HuH-7 (cell line): ENCODE data around the gene APOBEC3H.
"Not testable (repeated sequence)": the region's sequence is repeated elsewhere in the genome, so short reads cannot be mapped to it uniquely, and the experiment has no call there.

ENCODE experiments used
- DNase-seq: peaks from one replicate; pipeline ENCODE4 v3.0.0; 2011; ENCODE audit warnings: low spot score

The APOBEC3H gene

DNA sequence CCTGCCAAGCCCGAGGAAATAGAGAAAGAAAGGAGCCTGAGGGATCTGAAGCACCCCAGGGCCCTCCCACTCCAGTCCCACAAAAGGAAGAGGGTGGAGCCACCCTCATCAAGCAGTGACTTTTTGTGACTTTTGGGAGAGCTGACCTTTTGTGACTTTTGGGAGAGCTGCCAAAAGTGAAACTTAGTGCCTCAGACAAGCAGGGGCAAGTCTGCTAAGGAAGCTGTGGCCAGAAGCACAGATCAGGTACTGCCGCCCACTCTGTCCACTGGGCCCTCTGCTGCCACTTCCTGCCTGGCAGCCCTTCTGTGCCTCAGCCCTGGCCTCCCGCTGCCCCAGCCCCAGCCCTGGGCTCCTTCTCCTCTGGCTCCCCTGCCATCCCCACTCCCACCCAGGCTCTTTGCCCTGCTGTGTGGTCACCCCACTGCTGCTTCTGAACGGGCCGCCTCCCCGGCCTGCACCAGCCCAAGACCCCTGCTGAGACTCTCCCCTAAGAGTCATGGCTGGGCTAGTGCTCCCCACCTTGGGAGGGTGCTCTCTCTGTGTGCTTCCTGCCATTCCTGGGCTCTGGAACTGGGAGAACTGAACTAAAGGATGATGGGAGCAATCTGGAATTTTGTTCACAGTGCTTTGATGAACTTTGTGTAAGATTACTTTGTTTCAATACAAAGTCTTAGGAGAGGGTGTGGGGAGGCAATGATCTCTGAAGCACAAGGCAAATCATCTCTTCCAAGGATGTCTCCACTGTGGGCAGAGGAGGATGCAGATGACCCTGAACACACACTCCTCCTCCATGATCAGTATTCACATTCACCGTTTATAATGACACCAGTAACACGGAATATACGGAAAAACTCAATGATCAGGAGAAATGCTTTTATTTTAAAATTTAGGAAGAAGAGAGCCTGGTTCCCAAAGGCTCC is at the start of gene APOBEC3H:
Gene APOBEC3H (plus strand): TSS at position 147 of the 923 bp plus-strand sequence. CDS start 3,035 bp downstream, outside the sequence.
- no peak for DNase-seq

DNA sequence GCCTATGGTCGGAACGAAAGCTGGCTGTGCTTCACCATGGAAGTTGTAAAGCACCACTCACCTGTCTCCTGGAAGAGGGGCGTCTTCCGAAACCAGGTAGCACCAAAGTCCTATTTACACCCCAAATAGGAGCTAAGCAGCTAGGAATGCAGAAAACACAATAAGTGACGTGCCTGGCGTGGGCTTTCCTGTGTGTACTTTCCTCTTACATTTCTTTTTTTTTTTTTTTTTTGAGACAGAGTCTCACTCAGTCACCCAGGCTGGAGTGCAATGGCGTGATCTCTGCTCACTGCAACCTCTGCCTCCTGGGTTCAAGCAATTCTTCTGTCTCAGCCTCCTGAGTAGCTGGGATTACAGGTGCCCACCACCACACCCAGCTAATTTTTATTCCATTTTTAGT is 47.6 kb upstream of the APOBEC3H start:
- not testable (repeated sequence) for DNase-seq

DNA sequence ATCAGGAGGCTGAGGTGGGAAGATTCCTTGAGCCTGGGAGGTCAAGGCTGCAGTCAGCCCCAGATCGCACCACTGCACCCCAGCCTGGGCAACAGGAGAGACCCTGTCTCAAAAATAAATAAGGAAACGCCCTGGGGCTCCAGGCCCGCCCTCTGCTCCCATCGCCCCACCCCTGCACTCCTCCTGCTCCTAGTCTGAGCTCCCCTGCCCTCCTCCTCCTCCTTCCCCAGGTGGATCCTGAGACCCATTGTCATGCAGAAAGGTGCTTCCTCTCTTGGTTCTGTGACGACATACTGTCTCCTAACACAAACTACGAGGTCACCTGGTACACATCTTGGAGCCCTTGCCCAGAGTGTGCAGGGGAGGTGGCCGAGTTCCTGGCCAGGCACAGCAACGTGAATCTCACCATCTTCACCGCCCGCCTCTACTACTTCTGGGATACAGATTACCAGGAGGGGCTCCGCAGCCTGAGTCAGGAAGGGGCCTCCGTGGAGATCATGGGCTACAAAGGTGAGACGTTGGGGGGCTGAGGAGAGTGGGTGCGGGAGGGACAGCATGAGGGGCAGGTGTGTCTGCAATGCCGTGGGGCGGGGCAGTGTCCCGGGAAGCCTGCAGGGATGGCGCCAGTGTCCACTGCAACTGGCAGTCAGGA is 45.1 kb upstream of the APOBEC3H start:
- not testable (repeated sequence) for DNase-seq

DNA sequence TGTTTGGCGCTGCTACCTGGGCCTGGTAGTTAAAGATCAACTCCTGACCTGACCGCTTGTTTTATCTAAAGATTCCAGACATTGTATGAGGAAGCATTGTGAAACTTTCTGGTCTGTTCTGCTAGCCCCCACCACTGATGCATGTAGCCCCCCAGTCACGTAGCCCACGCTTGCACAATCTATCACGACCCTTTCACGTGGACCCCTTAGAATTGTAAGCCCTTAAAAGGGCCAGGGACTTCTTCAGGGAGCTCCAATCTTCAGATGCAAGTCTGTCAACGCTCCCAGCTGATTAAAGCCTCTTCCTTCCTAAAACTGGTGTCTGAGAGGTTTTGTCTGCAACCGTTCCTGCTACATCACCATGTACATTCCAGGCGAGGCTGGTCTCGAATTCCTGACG is 41.4 kb upstream of the APOBEC3H start:
- no peak for DNase-seq

DNA sequence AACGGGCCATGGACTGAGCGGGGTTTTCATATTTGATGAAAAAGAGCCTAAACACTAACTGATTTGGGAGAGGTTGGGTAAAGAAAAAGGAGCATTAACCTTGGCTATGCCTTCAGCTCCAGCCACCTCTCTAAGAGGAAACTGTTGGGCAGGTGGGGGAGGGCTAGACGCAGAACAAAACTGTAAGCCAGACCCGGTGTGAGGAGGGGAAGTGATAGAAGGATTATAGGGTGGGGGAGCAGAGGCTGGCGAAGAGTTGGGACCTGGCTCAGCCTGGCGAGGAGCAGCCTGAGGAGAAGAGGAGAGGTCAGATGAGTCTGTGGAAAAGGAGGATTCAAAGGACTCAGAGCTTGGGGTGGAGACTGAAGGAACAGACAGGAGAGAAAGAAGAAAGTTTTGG is 35.8 kb upstream of the APOBEC3H start:
- not testable (repeated sequence) for DNase-seq

DNA sequence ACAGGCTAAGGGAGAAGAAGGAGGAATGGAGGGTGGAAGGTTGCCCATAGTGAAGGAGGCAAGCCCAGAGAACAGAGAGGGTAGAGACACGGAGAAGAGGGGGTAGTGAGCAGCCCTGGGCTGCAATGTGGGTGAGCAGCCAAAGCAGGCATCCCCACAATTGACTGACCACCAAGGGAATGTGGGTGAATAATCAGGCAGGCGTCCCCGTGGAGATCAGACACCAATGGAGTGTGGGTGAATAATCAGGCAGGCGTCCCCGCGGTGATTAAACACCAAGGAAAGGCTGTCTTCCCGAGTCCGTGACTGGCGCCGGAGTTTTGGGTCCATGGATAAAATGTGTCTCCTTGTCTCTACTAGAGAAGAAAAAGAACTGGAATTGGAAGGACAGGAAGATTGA is 35.1 kb upstream of the APOBEC3H start:
- DNase-seq, result not testable (repeated sequence)

DNA sequence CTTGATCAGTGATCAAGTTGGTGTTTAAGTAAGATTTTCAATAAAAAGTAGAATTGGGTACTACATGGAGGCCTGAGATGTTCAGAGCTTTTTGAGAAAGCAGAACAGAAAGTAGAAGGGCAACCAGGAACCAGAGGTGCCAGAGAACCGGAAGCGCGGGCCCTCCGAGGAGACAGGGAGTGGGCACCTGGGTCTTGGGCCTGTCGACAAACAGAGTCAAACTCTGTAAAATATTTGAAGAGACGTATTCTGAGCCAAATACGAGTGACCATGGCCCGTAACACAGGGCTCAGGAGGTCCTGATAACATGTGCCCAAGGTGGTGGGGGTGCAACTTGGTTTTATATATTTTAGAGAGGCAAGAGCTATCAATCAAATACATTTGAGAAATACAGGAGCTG is 33.1 kb upstream of the APOBEC3H start:
- not testable (repeated sequence) for DNase-seq

DNA sequence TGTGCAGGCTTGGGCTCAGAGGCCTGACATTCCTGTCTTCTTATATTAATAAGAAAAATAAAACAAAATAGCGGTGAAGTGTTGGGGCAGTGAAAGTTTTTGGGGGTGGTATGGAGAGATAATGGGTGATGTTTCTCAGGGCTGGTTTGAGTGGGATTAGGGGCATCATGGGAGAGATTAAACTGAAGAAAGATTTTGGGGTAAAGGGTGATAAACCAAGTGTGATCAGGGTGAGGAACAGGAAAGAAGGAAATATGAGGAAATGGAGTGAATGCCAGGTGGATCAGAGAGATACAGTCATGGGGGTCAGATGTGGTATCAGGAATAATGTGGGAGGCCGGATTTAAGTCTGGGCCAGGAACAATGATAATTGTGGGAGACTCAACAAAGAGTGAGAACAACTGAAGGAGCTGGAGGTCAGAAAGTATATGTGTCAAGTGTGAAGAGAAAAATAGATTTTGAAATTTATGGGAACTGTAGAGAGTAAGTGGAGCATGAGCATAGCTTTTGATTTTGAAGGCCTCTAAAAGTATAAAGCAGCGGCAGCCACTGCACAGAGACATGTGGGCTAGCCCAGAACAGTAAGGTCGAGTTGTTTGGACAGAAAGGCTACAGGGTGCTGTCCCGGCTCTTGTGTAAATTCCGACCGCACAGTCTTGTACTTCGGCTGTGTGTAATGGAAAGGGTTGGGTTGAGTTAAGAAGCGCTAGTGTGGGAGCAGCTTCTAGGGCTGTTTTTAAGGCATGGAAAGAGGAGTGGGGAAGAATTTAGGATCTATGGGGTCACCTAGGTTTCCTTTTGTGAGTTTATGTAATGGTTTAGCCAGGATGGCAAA is 30.4 kb upstream of the APOBEC3H start:
- not testable (repeated sequence) for DNase-seq

DNA sequence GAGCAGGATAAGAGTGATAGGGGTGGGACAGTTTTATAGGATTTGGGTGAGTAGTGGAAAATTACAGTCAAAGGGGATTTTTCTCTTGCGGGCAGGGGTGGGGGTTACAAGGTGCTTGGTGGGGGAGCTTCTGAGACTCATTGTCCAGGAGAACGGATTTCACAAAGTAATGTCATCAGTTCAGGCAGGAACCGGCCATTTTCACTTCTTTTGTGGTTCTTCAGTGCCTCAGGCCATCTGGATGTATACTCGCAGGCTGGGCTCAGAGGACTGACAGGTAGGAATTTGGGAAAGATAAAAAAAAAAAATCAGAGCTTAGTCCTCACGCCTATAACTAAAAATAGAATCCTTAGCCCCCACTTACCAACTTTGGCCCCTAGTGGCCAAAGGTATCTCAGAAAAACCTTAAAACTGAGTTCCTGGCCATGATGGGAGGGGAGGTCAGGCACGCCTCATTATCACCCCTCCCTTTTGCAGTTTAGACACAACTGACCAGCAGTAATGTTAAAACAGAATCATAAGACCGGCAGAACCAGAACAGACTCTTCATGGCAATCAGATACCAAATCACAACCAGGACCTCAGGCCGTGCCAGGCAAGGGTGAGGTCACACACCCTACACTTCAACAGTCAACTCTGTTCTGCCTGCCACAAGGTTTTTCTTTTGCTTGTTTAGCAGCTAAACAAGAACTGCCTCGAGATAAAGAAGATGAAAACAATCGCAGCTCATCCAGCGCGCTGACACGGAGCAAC is 28.8 kb upstream of the APOBEC3H start:
- no peak for DNase-seq

DNA sequence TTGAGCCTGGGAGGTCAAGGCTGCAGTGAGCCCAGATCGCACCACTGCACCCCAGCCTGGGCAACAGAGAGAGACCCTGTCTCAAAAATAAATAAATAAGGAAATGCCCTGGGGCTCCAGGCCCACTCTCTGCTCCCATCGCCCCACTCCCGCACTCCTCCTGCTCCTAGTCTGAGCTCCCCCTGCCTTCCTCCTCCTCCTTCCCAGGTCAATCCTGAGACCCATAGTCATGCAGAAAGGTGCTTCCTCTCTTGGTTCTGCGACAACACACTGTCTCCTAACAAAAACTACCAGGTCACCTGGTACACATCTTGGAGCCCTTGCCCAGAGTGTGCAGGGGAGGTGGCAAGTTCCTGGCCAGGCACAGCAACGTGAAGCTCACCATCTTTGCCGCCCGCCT is 26.9 kb upstream of the APOBEC3H start:
- DNase-seq, result no peak

DNA sequence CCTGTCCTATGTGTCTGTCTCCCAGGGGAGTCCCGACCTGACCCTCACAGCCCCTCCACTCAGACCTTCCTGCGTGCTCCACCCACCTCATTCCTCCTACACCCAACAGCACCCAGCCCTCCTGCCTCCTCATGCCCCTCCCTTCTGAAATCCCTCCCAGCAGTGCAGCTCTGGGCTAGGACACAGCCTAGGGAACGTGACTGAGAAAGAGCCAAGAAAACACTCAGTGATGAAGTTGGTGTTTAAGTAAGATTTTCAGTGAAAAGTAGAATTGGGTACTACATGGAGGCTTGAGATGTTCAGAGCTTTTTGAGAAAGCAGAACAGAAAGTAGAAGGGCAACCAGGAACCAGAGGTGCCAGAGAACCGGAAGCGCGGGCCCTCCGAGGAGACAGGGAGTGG is 24.5 kb upstream of the APOBEC3H start:
- not testable (repeated sequence) for DNase-seq

DNA sequence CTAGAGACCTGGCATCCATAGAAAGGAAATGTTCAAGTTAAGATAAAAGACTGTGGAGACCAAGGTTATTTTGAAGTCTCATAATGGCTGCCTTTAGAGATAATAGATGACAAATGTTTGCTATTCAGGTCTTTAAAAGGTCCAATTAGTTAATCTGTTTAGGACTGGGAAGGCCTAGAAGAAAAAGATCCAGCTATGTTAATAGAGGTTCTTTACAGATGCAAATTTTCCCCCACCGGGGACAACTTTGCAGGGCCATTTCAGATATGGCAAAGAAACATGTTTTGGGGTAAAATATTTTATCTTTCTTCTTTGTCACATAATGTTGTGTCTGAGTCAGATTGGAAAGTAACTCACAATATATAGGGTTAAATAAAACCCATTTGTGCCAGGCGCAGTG is 23.1 kb upstream of the APOBEC3H start:
- no peak for DNase-seq

DNA sequence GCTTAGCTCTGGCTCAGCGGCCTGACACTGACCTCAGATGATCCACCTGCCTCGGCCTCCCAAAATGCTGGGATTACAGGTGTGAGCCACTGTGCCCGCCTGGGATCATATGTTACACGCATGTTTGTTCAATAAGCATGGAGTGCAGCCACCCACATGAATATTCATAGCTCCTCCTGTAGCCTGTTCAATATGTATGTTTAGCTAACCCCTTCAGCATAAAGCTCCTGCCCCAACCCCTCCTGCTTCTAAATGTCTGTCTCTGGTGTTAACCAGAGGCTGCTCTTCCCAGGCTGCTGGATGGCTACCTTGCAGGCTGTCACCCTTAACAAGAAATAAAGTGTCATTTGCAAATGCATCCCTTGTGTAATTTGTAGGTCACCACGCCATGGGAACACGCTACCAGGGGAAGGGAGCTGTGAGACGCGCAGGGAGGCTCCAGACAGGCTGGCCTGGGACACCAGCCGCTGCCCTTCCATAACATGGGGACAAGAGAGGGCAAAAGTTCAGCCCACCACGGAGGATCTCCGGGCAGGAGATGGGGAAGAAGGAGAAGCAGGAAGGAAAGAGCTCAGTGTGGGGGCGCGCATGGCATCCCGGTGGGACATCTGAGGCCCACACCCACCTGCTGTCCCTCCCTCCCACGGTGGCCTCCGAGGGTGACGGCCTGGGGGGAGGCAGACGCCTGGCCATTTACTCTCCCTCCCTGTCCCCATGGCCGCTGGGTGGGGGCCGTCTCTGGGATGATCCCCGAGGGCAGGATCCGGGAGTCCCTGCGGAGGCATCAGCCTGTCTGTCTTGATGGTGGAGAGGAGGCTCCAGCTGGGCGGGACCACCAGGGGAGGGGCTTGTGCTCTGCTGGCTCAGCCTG is 20.7 kb upstream of the APOBEC3H start:
- DNase-seq, result not testable (repeated sequence)

DNA sequence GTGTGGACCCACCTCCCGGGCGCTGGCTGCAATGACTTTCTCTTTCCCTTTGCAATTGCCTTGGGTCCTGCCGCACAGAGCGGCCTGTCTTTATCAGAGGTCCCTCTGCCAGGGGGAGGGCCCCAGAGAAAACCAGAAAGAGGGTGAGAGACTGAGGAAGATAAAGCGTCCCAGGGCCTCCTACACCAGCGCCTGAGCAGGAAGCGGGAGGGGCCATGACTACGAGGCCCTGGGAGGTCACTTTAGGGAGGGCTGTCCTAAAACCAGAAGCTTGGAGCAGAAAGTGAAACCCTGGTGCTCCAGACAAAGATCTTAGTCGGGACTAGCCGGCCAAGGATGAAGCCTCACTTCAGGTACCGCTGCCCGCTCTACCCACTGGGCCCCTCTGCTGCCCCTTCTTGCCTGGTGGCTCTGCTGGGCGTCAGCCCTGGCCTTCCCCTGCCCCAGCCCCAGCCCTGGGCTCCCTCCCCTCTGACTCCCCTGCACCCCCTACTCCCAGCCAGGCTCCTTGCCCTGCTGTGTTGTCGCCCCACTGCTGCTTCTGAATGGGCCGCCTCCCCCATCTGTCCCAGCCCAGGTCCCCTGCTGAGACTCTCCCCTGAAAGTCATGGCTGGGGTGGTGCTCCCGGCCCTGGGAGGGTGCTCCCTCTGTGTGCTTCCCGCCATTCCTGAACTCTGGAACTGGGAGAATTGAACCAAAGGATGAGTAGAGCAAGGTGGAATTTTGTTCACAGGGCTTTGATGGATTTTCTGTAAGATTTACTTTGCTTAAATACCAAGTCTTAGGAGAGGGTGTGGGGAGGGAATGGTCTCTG is 19.8 kb upstream of the APOBEC3H start, which contains the start of gene APOBEC3G:
Gene APOBEC3G (plus strand): TSS at position 250 of the 815 bp plus-strand sequence. CDS start 87 bp downstream, at position 337.
- DNase-seq, result not testable (repeated sequence)

DNA sequence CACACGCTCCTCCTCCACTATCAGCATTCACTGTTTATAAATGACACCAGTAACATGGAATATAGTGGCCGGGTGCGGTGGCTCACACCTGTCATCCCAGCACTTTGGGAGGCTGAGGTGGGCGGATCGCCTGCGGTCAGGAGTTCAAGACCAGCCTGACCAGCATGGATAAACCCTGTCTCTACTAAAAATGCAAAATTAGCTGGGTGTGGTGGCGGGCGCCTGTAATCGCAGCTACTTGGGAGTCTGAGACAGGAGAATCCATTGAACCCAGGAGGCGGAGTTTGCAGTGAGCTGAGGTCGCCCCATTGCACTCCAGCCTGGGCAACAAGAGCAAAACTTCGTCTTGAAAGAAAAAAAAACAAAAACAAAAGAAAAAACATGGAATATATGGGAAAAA is 19.1 kb upstream of the APOBEC3H start:
- DNase-seq, result not testable (repeated sequence)

DNA sequence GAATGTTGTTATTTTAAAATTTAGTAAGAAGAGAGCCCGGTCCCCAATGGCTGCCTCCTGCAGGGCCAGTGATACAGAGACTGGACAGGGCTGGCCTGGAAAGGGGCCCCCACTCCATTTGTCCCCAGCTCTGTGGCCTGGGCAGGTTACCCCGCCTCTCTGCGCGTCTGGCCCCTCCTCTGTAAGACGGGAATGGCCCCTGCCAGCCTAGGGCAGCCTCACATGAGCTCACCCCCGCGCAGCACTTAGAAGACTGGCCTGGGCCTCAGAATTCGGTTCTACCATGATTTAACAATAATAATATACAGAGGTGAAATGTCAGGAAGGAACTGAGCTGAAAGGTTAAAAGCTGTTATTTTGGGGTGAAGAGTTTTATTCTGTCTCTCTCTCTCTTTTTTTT is 18.7 kb upstream of the APOBEC3H start:
- DNase-seq, result no peak

DNA sequence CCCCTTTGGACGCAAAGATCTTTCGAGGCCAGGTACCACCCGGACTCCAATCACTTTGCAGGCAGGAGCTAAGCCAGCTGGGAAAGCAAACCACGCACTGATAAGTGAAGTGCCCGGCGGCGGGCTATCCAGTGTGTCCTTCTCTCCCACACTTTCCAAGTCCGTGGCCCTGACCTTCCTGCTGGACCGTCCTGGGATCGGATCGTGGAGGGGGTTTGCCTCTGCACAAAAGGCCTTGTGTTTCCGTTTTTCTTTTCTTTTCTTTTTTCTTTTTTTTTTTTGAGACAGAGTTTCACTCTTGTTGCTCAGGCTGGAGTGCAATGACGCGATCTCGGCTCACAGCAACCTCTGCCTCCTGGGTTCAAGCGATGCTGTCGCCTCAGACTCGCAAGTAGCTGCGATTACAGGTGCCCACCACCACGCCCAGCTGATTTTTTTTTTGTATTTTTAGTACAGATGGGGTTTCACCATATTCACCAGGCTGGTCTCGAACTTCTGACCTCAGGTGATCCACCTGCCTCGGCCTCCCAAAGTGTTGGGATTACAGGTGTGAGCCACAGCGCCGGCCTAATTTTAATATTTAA is 17.9 kb upstream of the APOBEC3H start:
- DNase-seq, result not testable (repeated sequence)

DNA sequence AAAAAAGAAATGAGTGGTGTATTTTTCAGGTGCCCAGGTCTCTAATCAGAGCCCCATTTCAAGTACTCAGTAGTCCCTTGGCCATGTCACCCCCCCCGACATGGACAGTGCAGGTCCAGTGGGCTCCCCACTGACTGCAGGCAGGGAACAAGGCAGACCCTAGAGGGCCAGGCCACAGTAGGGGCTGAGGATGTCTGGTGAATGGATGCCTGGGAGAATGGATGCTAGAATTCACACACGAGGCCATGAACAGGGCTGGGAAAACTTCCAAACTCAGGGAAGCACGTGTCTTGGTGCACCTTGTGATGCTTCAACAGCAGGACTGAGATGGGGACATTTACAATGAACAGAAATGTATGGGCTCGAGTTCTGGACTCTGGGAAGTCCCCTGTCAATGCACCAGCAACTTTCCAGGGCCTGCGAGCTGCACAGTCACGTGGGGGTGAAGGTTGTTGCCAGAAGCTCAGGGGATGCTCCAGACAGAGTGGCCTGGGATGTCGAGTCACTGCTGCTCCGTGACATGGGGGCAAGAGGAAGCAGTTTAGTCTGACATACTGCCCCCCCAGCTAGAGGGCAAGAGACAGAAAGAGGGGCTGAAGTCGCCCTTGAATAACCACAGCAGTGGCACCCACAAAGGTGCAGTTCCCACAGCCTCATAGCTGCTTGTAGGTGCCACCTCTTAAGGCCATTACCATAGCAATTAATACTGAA is 16.8 kb upstream of the APOBEC3H start:
- DNase-seq, result no peak
